HG03469 (cell line): ENCODE results near the gene ZNF485.
A peak's percentile ranks its signal among the peaks of the same experiment; 100 is the strongest.
"Not testable (repeated sequence)": the region's sequence is repeated elsewhere in the genome, so short reads cannot be mapped to it uniquely, and the experiment has no call there.

Experiments used
- ATAC-seq: cut with Tn5 transposase; IDR thresholded peaks from one replicate; pipeline ENCODE4 v1.9.1; 2021; ENCODE audit warnings: mild to moderate bottlenecking, moderate library complexity, moderate number of reproducible peaks; ENCODE audit not compliant: unreplicated experiment

The ZNF485 gene

GRCh38 chr10:43601576-43601975 lies 4.7 kb upstream of the ZNF485 start:
- ATAC-seq, result not testable (repeated sequence)

- peak; percentile 3 for ATAC-seq
These were observed 352 bp upstream of the ZNF485 start for GRCh38 chr10:43605850-43606322.

- no peak for ATAC-seq
These were observed 948 bp downstream of the ZNF485 start for GRCh38 chr10:43607199-43607573.

- no peak for ATAC-seq
These were observed 4.4 kb downstream of the ZNF485 start for GRCh38 chr10:43610636-43611035.

- no peak for ATAC-seq
These were observed 10.6 kb downstream of the ZNF485 start for GRCh38 chr10:43616697-43617370.

- no peak for ATAC-seq
These were observed 13.1 kb downstream of the ZNF485 start for GRCh38 chr10:43619368-43619767.

- ATAC-seq, result no peak
These were observed 15.8 kb downstream of the ZNF485 start for GRCh38 chr10:43622038-43622437.

- no peak for ATAC-seq
These were observed 17.1 kb downstream of the ZNF485 start for GRCh38 chr10:43623351-43623750.

- ATAC-seq, result no peak
These were observed 21.7 kb downstream of the ZNF485 start for GRCh38 chr10:43627942-43628341.

GRCh38 chr10:43628956-43629355 lies 22.7 kb downstream of the ZNF485 start:
- no peak for ATAC-seq

GRCh38 chr10:43635816-43636215 lies 29.6 kb downstream of the ZNF485 start:
- not testable (repeated sequence) for ATAC-seq

- no peak for ATAC-seq
These were observed 34.4 kb downstream of the ZNF485 start for GRCh38 chr10:43640603-43641002.

- no peak for ATAC-seq
These were observed 38.0 kb downstream of the ZNF485 start for GRCh38 chr10:43644252-43644651.

- no peak for ATAC-seq
These were observed 39.6 kb downstream of the ZNF485 start for GRCh38 chr10:43645866-43646265.

- no peak for ATAC-seq
These were observed 41.3 kb downstream of the ZNF485 start for GRCh38 chr10:43647576-43647975.

GRCh38 chr10:43648095-43648397 lies 41.8 kb downstream of the ZNF485 start:
- peak; percentile 2 for ATAC-seq

- peak; percentile 98 for ATAC-seq
These were observed 42.4 kb downstream of the ZNF485 start, which contains the start of gene ZNF32 for GRCh38 chr10:43648398-43649184. TSS of gene ZNF32 (minus strand) at chr10:43648881. CDS start at chr10:43646133, 2,748 bp downstream.

GRCh38 chr10:43649185-43649523 lies 42.9 kb downstream of the ZNF485 start:
- ATAC-seq, result no peak

- no peak for ATAC-seq
These were observed 47.5 kb downstream of the ZNF485 start for GRCh38 chr10:43653746-43654145.

GRCh38 chr10:43655311-43655710 lies 49.1 kb downstream of the ZNF485 start:
- no peak for ATAC-seq

GRCh38 chr10:43658227-43658626 lies 52.0 kb downstream of the ZNF485 start:
- no peak for ATAC-seq

GRCh38 chr10:43665054-43665453 lies 58.8 kb downstream of the ZNF485 start:
- no peak for ATAC-seq
